ENCODE measurements around the gene PYGB. TPM values are rescaled to one million over a fixed set of nuclear protein-coding genes. Genes with fewer than 3 reads are reported as not detected.

PYGB gene
- total RNA-seq, 1 experiment from 2014 or later = 220 TPM

DNA sequence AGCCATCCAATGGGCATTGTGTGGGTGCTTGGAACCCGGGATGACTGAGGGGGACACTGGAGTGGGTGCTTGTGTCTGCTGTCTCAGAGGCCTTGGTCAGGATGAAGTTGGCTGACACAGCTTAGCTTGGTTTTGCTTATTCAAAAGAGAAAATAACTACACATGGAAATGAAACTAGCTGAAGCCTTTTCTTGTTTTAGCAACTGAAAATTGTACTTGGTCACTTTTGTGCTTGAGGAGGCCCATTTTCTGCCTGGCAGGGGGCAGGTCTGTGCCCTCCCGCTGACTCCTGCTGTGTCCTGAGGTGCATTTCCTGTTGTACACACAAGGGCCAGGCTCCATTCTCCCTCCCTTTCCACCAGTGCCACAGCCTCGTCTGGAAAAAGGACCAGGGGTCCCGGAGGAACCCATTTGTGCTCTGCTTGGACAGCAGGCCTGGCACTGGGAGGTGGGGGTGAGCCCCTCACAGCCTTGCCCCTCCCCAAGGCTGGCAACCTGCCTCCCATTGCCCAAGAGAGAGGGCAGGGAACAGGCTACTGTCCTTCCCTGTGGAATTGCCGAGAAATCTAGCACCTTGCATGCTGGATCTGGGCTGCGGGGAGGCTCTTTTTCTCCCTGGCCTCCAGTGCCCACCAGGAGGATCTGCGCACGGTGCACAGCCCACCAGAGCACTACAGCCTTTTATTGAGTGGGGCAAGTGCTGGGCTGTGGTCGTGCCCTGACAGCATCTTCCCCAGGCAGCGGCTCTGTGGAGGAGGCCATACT, 49.4 kb downstream of the PYGB start:
- ChIA-PET POLR2A (no interaction called here), CTCF (no interaction called here)
- DNase-seq (ENCODE audit: low read depth, low spot score) (no peak), ATAC-seq (0 out of 2 replicates have a peak, but pooled peaks have one; percentile 9)
- no peaks in the 10 kb centered on the region for H3K27me3 ChIP-seq (ENCODE audit: control insufficient read depth, insufficient read depth, low read length)
- H3K9me3 ChIP-seq (ENCODE audit: control insufficient read depth, insufficient read depth, low read depth, low read length) = no peaks in the 10 kb centered on the region
- TF ChIP-seq POLR2AphosphoS5 (IDR thresholded peaks at IDR 0.05; ENCODE audit: low read depth, low read length) (no peak; the same call in 1 of the 2 replicates), TCF7L2 (IDR thresholded peaks at IDR 0.05; ENCODE audit: low read depth, low read length) (no peak), SIN3A (IDR thresholded peaks at IDR 0.05; ENCODE audit: borderline replicate concordance, insufficient read depth, low read depth, low read length) (no peak)
- TF ChIP-seq, protein P1, sequence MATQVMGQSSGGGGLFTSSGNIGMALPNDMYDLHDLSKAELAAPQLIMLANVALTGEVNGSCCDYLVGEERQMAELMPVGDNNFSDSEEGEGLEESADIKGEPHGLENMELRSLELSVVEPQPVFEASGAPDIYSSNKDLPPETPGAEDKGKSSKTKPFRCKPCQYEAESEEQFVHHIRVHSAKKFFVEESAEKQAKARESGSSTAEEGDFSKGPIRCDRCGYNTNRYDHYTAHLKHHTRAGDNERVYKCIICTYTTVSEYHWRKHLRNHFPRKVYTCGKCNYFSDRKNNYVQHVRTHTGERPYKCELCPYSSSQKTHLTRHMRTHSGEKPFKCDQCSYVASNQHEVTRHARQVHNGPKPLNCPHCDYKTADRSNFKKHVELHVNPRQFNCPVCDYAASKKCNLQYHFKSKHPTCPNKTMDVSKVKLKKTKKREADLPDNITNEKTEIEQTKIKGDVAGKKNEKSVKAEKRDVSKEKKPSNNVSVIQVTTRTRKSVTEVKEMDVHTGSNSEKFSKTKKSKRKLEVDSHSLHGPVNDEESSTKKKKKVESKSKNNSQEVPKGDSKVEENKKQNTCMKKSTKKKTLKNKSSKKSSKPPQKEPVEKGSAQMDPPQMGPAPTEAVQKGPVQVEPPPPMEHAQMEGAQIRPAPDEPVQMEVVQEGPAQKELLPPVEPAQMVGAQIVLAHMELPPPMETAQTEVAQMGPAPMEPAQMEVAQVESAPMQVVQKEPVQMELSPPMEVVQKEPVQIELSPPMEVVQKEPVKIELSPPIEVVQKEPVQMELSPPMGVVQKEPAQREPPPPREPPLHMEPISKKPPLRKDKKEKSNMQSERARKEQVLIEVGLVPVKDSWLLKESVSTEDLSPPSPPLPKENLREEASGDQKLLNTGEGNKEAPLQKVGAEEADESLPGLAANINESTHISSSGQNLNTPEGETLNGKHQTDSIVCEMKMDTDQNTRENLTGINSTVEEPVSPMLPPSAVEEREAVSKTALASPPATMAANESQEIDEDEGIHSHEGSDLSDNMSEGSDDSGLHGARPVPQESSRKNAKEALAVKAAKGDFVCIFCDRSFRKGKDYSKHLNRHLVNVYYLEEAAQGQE (IDR thresholded peaks at IDR 0.05; ENCODE audit: insufficient read depth in 1 of 2, low read depth in 2 of 2, low read length in 1 of 2) = no peak
- TF ChIP-seq, protein P2, sequence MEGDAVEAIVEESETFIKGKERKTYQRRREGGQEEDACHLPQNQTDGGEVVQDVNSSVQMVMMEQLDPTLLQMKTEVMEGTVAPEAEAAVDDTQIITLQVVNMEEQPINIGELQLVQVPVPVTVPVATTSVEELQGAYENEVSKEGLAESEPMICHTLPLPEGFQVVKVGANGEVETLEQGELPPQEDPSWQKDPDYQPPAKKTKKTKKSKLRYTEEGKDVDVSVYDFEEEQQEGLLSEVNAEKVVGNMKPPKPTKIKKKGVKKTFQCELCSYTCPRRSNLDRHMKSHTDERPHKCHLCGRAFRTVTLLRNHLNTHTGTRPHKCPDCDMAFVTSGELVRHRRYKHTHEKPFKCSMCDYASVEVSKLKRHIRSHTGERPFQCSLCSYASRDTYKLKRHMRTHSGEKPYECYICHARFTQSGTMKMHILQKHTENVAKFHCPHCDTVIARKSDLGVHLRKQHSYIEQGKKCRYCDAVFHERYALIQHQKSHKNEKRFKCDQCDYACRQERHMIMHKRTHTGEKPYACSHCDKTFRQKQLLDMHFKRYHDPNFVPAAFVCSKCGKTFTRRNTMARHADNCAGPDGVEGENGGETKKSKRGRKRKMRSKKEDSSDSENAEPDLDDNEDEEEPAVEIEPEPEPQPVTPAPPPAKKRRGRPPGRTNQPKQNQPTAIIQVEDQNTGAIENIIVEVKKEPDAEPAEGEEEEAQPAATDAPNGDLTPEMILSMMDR (IDR thresholded peaks at IDR 0.05) = no peak
- 0 out of 2 replicates have a peak, but pooled peaks cover 4% of the 10 kb centered on the region for H3K36me3 ChIP-seq (ENCODE audit: control insufficient read depth, insufficient read depth, low read length)
- H3K4me3 ChIP-seq (ENCODE audit: low read depth in 2 of 2, low read length in 2 of 2) = no peak overlapping the region
- peaks cover 75% of the 10 kb centered on the region for H3K4me1 ChIP-seq (ENCODE audit: control insufficient read depth, insufficient read depth, low read length)
- in situ Hi-C loops (cut with HindIII; ENCODE audit: low pct_unique_long_range_greater_than_20kb, low sequenced_read_pairs) = no loop called here
- intact Hi-C loops (cut with micrococcal nuclease; ENCODE audit: unreplicated experiment) = loop anchor here (10.0 kb wide), 1 partner anchor 303 kb away; the partner anchor contains the start of gene APMAP
- peak overlapping the region; percentile 79 for H3K27ac ChIP-seq (ENCODE audit: low read length)
- TSS peak; percentile 81 for BruUV-seq (replicated peaks)

DNA sequence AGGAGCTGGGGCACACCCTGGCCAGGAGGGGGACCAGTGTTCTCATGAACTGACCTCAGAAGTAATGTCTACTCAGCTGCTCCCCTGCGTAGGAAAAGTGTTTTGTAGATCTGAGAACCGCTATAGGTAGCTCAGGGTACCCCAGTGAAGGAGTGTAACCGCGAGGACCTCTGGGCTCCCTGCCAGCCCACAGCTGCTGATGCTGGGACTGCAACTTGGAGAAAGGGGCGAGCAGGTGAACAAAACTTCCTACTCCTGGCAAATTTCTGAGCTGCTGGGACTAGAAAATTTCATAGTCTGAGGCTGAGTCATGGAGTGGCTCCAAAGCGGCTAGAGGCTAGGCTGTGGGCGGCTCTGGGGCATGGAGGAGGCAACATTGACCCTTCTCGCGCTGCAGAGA, 51.9 kb downstream of the PYGB start:
- Histone ChIP-seq H3K27me3 (ENCODE audit: control insufficient read depth, insufficient read depth, low read length) (no peaks in the 10 kb centered on the region), H3K4me3 (ENCODE audit: low read depth in 2 of 2, low read length in 2 of 2) (no peak overlapping the region), H3K4me1 (ENCODE audit: control insufficient read depth, insufficient read depth, low read length) (peaks cover 70% of the 10 kb centered on the region), H3K9me3 (ENCODE audit: control insufficient read depth, insufficient read depth, low read depth, low read length) (no peaks in the 10 kb centered on the region), H3K36me3 (ENCODE audit: control insufficient read depth, insufficient read depth, low read length) (peaks cover 4% of the 10 kb centered on the region; the same call in 1 of the 2 replicates), H3K27ac (ENCODE audit: low read length) (peak overlapping the region; percentile 78)
- ChIA-PET POLR2A (interaction anchor here (0.6 kb wide), 1 partner anchor 26 kb away, joined by 13 read pairs; no protein-coding TSS in a partner anchor), CTCF (interaction anchor here (1.0 to 2.9 kb wide), 3 partner anchors 15 to 121 kb away, joined by 3 to 22 read pairs (median 3); no protein-coding TSS in a partner anchor)
- no TSS peak for BruUV-seq (replicated peaks)
- peak; percentile 11 for ATAC-seq
- intact Hi-C loops (cut with micrococcal nuclease; ENCODE audit: unreplicated experiment) = loop anchor here (2.0 to 10.0 kb wide), 2 partner anchors 99 to 305 kb away; partner anchors contain the start of gene APMAP
- in situ Hi-C loops (cut with HindIII; ENCODE audit: low pct_unique_long_range_greater_than_20kb, low sequenced_read_pairs) = no loop called here
- TF ChIP-seq, protein P2 (IDR thresholded peaks at IDR 0.05) = no peak
- peak; percentile 18; the same call in 1 of the 2 replicates for TF ChIP-seq POLR2AphosphoS5 (IDR thresholded peaks at IDR 0.05; ENCODE audit: low read depth, low read length)
- no peak for DNase-seq (ENCODE audit: low read depth, low spot score)

Data from Panc1 (cell line).